ENCODE results near the gene CRYZL1. TPM values are rescaled to one million over a fixed set of nuclear protein-coding genes. Genes with fewer than 3 reads are reported as not detected.

Gene CRYZL1
- total RNA-seq, 1 experiment from 2014 or later: 13.5 TPM

DNA sequence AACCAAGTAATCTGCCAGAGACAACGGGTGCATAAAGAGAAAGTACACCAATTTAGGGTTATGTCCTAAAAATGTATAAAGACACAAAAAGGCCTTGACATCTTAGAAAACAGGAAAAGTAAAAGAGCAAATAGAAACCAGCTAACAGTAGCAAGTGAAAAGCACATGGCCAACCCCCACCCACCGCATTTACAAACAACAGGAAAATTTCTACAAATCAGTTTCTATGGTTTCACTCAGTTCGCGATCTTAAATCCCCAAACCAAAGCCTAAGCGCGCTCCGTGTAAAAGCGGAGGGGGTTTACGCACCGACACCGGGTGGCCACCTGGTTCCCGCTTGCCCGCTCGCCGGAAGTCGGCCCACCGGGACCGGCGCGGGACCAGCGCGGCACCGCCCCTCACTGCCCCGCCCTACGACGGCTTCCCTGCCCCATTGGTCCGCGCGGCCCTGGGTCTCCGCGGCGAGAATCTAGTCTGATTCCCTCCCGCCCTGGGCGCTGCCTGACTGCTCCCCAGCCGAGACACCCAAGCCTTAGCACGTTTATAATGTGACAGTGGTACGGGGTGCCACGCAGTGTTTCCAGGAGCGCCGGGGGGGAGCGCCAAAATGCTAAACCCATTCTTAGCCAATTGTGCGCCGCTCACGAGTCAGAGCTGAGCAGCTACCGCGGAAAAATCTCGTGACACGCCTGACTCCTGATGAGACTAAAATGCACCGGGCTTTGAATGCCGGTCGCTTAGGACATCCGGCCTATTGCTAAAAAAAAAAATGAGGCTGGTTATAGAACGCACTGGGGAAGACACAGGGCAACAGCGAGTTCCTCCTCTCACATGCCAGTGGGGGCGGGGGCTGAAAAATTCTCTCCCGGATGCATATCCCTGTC lies 99.5 kb downstream of the CRYZL1 start, which contains the start of gene GART:
TSS of gene GART (minus strand) at position 362 of the 884 bp plus-strand sequence. CDS start 2,802 bp downstream, outside the sequence.
- Mint-ChIP-seq H3K27ac (peak within 1 kb of the TSS; percentile 100), H3K27me3 (ENCODE audit: low read depth) (no peaks in the 10 kb centered on the region), H3K9me3 (no peaks in the 10 kb centered on the region; a peak in 2 of 5 replicates), H3K4me3 (peak within 1 kb of the TSS; percentile 97 to 99), H3K4me1 (peaks cover 24 to 27% of the 10 kb centered on the region in 2 experiments), H3K36me3 (ENCODE audit: insufficient read depth in 1 of 3, low read depth in 3 of 3) (peaks cover 30 to 60% (median 42%) of the 10 kb centered on the region in 3 experiments)
- Histone ChIP-seq H3K79me1 (ENCODE audit: insufficient read depth, low read depth, low read length, poor library complexity, severe bottlenecking) (peaks cover 5% of the 10 kb centered on the region), H2BK5ac (ENCODE audit: insufficient read length, low read length) (peak within 1 kb of the TSS; percentile 91), H3K27ac (ENCODE audit: insufficient read length, low read depth, low read length) (peak within 1 kb of the TSS; percentile 98), H3K4me1 (ENCODE audit: insufficient read depth, low read length) (no peaks in the 10 kb centered on the region), H3K9ac (ENCODE audit: extremely low read depth, insufficient read length, low read length) (peak within 1 kb of the TSS; percentile 100), H3K23ac (ENCODE audit: insufficient read length, low read depth, low read length) (no peak within 1 kb of the TSS), H3K18ac (ENCODE audit: insufficient read length, low read depth, low read length) (peak within 1 kb of the TSS; percentile 99), H4K8ac (replicated peaks; ENCODE audit: insufficient read length, low read depth, low read length) (no peak within 1 kb of the TSS), H3K9me3 (ENCODE audit: control insufficient read depth, low read depth, low read length) (no peaks in the 10 kb centered on the region), H3K14ac (ENCODE audit: insufficient read depth, low read length) (peak within 1 kb of the TSS; percentile 97), H4K5ac (ENCODE audit: insufficient read length, low read depth, low read length) (peak within 1 kb of the TSS; percentile 79), H4K91ac (ENCODE audit: insufficient read length, low read depth, low read length) (no peak within 1 kb of the TSS), H3K23me2 (ENCODE audit: insufficient read length, low read depth, low read length, poor library complexity, severe bottlenecking) (no peaks in the 10 kb centered on the region), H3K79me2 (ENCODE audit: insufficient read depth, low read length) (peaks cover 41% of the 10 kb centered on the region), H2BK12ac (ENCODE audit: insufficient read length, low read depth, low read length) (no peak within 1 kb of the TSS), H2BK20ac (ENCODE audit: low read depth, low read length, poor library complexity, severe bottlenecking) (no peak within 1 kb of the TSS), H2BK15ac (ENCODE audit: low read depth, low read length) (no peak within 1 kb of the TSS), H3K4me2 (ENCODE audit: insufficient read depth, insufficient read length, low read length) (peak within 1 kb of the TSS; percentile 98), H2AFZ (ENCODE audit: low read length) (peak within 1 kb of the TSS; percentile 53), H4K20me1 (ENCODE audit: control insufficient read depth, insufficient read depth, insufficient read length) (no peaks in the 10 kb centered on the region), H3K56ac (ENCODE audit: insufficient read length, low read depth, low read length) (peak within 1 kb of the TSS; percentile 98), H2AK5ac (ENCODE audit: insufficient read length, low read length) (no peak within 1 kb of the TSS), H3T11ph (ENCODE audit: low read length) (peak within 1 kb of the TSS; percentile 81), H2BK120ac (ENCODE audit: low read depth, low read length, poor library complexity, severe bottlenecking) (peak within 1 kb of the TSS; percentile 79), H3K27me3 (ENCODE audit: insufficient read depth, low read length) (no peaks in the 10 kb centered on the region), H3K4ac (ENCODE audit: low read depth, low read length) (peak within 1 kb of the TSS; percentile 7; the same call in 1 of the 2 replicates)
- peak; percentile 85 for DNase-seq
- TF ChIP-seq, protein P1, sequence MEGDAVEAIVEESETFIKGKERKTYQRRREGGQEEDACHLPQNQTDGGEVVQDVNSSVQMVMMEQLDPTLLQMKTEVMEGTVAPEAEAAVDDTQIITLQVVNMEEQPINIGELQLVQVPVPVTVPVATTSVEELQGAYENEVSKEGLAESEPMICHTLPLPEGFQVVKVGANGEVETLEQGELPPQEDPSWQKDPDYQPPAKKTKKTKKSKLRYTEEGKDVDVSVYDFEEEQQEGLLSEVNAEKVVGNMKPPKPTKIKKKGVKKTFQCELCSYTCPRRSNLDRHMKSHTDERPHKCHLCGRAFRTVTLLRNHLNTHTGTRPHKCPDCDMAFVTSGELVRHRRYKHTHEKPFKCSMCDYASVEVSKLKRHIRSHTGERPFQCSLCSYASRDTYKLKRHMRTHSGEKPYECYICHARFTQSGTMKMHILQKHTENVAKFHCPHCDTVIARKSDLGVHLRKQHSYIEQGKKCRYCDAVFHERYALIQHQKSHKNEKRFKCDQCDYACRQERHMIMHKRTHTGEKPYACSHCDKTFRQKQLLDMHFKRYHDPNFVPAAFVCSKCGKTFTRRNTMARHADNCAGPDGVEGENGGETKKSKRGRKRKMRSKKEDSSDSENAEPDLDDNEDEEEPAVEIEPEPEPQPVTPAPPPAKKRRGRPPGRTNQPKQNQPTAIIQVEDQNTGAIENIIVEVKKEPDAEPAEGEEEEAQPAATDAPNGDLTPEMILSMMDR (conservative IDR thresholded peaks at IDR 0.05): no peak
- no CpG with 5 or more reads among the region's 56 CpGs for WGBS (ENCODE audit: extremely low coverage, insufficient read length, low lambda C conversion rate)
